Adipocyte (in vitro differentiated cells): ENCODE data around the gene HIVEP3.

Source experiments
- DNase-seq: peaks from one replicate; pipeline ENCODE4 v3.0.0-alpha.2; 2015; ENCODE audit warnings: low read depth
- H3K27me3 ChIP-seq: replicated peaks from 2 replicates; pipeline ENCODE4 v1.7.0; 2013; ENCODE audit warnings: mild to moderate bottlenecking, low read length, moderate library complexity; ENCODE audit not compliant: control insufficient read depth, insufficient read depth
- H3K36me3 ChIP-seq: 2 replicates; pipeline ENCODE4 v1.7.0; 2013; ENCODE audit warnings: low read length, mild to moderate bottlenecking, moderate library complexity; ENCODE audit not compliant: control insufficient read depth, insufficient read depth, severe bottlenecking
- H3K4me1 ChIP-seq: 2 replicates; pipeline ENCODE4 v1.7.0; 2013; ENCODE audit warnings: mild to moderate bottlenecking, low read length, moderate library complexity; ENCODE audit not compliant: control insufficient read depth, insufficient read depth
- H3K4me3 ChIP-seq: 2 replicates; pipeline ENCODE4 v1.7.0; 2013; ENCODE audit warnings: mild to moderate bottlenecking, low read length, moderate library complexity
- H3K9ac ChIP-seq: 2 replicates; pipeline ENCODE4 v1.7.0; 2013; ENCODE audit warnings: mild to moderate bottlenecking, low read length, moderate library complexity
- H3K9me3 ChIP-seq: 2 replicates; pipeline ENCODE4 v1.7.0; 2013; ENCODE audit warnings: mild to moderate bottlenecking, low read length, moderate library complexity; ENCODE audit not compliant: control insufficient read depth

Gene HIVEP3

GRCh38 chr1:41615981-41616380 is 302.7 kb downstream of the HIVEP3 start:
- H3K27me3 ChIP-seq: no peaks in the 10 kb centered on the region
- H3K36me3 ChIP-seq: no peaks in the 10 kb centered on the region
- no peak for DNase-seq
- H3K4me1 ChIP-seq: peaks cover 29% of the 10 kb centered on the region
- no peak overlapping the region for H3K9ac ChIP-seq
- no peak overlapping the region for H3K4me3 ChIP-seq
- H3K9me3 ChIP-seq: no peaks in the 10 kb centered on the region

GRCh38 chr1:41615316-41615715 is 303.4 kb downstream of the HIVEP3 start:
- Histone ChIP-seq H3K9me3 (no peaks in the 10 kb centered on the region), H3K27me3 (no peaks in the 10 kb centered on the region), H3K9ac (no peak overlapping the region), H3K4me1 (peaks cover 29% of the 10 kb centered on the region), H3K4me3 (no peak overlapping the region), H3K36me3 (no peaks in the 10 kb centered on the region)
- no peak for DNase-seq

GRCh38 chr1:41614818-41615217 is 303.9 kb downstream of the HIVEP3 start:
- Histone ChIP-seq H3K36me3 (no peaks in the 10 kb centered on the region), H3K4me3 (no peak overlapping the region), H3K9ac (no peak overlapping the region), H3K27me3 (no peaks in the 10 kb centered on the region), H3K9me3 (no peaks in the 10 kb centered on the region), H3K4me1 (peaks cover 29% of the 10 kb centered on the region)
- DNase-seq: no peak

DNA sequence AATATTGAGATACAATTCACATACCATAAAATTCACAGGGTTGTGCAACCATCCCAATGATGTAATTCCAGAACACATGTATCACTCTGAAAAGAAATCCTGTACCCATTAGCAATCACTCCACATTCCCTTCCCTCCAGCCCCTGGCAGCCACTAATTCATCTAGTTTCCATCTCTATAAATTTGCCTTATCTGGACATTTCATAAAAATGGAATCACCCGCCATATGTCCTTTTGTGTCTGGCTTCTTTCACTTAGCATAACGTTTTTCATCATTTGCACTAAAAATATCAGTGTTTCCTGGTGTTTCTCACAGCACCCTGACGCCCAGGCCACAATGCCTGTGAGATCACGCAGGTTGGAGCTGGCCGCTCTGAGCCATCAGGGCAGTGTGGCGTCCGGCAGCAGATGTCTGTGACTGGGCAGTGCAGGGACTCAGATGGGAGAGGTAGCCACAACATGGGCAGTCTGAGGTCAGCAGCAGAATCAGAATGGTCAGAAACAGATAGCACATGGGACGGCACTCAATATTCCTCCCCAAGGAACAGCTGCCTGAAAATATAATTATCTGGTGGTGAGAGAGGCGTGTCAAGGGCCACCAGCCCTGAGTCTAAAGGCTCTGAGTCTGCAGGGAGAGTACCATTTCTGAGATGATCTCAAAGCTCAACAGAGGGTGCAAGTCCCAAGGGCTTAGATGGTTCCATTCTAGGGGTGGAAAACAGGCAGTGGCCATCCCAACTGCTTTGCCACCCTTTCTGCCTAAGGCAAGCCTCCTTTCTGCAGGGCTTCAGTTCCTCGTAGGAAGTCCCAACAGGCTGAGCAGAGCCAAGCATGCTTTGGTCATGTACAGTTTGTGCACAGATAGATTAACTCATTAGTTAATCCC is 304.8 kb downstream of the HIVEP3 start:
- Histone ChIP-seq H3K9me3 (no peaks in the 10 kb centered on the region), H3K4me3 (no peak overlapping the region), H3K9ac (no peak overlapping the region), H3K36me3 (no peaks in the 10 kb centered on the region), H3K4me1 (peaks cover 28% of the 10 kb centered on the region), H3K27me3 (no peaks in the 10 kb centered on the region)
- peak; percentile 86 for DNase-seq

DNA sequence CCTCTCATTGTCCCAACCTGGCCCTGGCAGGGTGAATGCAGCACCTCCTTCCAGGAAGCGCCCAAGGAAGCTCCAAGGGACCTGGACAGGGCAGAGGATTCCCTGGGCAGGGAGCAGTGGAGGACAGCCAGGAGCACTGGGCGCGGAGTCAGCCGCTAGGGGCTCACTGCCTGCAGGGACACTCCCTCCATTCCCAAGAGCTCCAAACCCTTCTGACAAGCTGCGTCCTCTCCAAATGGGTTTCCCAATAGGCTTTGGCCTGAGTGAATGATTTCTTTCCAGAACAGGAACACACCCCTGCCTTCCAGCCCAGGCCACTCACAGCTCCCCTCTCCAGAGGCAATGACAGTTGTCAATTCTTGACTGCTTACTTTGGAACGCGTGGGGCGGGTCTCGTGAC is 305.8 kb downstream of the HIVEP3 start:
- Histone ChIP-seq H3K9ac (no peak overlapping the region), H3K4me3 (no peak overlapping the region), H3K36me3 (no peaks in the 10 kb centered on the region), H3K27me3 (no peaks in the 10 kb centered on the region), H3K4me1 (peaks cover 26% of the 10 kb centered on the region), H3K9me3 (no peaks in the 10 kb centered on the region)
- DNase-seq: no peak

- H3K4me3 ChIP-seq: no peak overlapping the region
- H3K9ac ChIP-seq: no peak overlapping the region
- no peak for DNase-seq
- no peaks in the 10 kb centered on the region for H3K27me3 ChIP-seq
- H3K9me3 ChIP-seq: no peaks in the 10 kb centered on the region
- no peaks in the 10 kb centered on the region for H3K36me3 ChIP-seq
- H3K4me1 ChIP-seq: peaks cover 23% of the 10 kb centered on the region
Measured at GRCh38 chr1:41611932-41612450, 306.7 kb downstream of the HIVEP3 start.

DNA sequence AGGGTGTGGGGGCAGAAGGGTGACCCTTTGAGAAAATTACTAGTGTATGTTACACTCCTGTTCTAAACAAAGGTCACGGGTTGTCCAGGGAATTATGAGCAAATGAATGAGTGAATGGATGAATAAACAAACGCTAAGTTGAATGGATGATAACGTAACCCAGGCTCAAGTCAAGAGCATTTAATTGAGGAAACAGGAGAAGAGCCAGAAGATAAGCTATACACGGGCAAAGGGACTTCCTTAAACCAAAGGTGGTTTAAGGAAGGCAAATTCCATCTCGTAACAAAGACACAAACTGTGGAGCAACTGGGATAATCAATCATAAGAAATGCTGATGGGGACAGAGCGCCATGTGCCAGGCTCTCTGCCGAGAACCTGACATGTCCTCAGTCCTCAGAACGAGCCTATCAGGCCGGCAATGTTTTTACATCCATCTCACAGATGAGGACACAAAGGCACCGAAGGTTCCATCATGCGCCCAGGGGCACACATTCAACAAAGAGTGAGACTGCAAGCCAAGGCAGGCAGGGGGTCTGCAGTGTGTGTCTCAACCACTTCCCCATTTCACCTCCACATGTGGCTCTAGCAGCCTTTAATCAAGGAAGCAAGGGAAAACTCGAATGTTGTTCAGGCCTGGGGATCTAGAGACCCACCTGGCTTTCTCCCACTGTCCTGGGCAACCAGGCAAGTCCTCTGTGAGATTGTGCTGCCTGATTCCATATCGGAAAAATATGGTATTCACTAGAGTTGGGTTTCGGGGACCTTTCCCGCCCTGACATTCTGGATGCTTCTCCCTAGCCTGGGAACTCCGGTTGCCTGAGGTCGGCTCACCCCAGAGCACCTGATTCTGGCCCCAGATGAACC is 307.4 kb downstream of the HIVEP3 start:
- Histone ChIP-seq H3K9me3 (no peaks in the 10 kb centered on the region), H3K27me3 (no peaks in the 10 kb centered on the region), H3K4me3 (no peak overlapping the region), H3K36me3 (no peaks in the 10 kb centered on the region), H3K9ac (no peak overlapping the region), H3K4me1 (peaks cover 23% of the 10 kb centered on the region)
- no peak for DNase-seq

- Histone ChIP-seq H3K9ac (no peak overlapping the region), H3K4me3 (no peak overlapping the region), H3K27me3 (no peaks in the 10 kb centered on the region), H3K9me3 (no peaks in the 10 kb centered on the region), H3K4me1 (peaks cover 23% of the 10 kb centered on the region), H3K36me3 (no peaks in the 10 kb centered on the region)
- DNase-seq: no peak
Measured at GRCh38 chr1:41610361-41610760, 308.4 kb downstream of the HIVEP3 start.

DNA sequence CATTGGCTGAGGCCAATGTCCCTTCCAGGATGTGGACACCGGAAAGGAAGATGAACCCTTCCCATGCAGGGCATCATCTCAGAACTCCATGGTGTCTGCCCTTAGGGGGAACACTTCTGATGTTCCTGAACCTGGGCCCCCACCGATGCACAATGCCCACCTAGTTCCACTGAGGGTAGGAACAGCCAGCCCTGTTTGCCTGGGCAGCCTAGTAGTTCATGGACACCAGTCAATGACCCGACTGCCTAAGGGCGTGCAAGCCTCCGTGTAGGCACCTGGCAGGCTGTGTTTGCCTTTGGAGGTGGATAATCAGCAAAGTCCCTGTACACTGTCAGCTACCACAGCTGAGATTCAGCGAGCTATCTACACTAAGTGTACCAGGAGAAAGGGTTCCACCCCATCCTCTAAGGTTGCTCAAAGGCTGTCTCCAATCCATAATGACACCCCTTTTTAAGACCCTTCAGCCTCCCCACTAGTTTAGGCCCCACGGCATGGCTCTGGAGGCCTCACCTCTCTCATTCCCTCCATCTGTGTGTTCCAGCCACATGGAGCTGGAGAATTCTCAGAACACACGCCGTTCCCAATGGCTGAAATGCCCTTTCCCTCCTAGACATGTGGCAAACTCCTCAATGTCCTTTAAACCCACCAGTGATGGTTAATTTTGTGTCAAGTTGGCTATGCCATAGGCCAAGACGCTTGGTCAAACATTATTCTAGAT is 309.4 kb downstream of the HIVEP3 start:
- Histone ChIP-seq H3K9me3 (no peaks in the 10 kb centered on the region), H3K9ac (no peak overlapping the region), H3K27me3 (no peaks in the 10 kb centered on the region), H3K4me3 (no peak overlapping the region), H3K4me1 (peaks cover 23% of the 10 kb centered on the region), H3K36me3 (no peaks in the 10 kb centered on the region)
- no peak for DNase-seq

DNA sequence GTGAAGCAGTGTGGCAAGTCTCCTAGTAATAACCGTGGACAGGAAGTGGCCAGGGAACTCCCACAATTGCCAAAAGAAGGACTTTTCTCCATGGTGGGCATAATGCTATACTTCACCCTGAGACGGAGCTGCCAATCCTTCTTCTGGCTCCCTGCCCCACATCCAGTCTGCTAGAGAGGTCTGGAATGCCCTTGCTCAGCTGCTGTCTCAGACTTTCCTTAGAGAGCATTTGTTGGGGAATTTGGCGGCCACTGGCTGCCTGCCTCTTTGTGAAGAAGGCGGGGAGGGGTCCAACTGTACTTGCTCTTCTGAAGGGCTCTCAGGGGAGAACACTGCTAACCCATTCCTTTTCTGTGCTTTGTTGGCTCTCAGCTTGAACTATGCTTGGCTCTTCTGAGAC is 310.5 kb downstream of the HIVEP3 start:
- H3K4me3 ChIP-seq: no peak overlapping the region
- H3K9ac ChIP-seq: no peak overlapping the region
- peak; percentile 51 for DNase-seq
- no peaks in the 10 kb centered on the region for H3K27me3 ChIP-seq
- no peaks in the 10 kb centered on the region for H3K36me3 ChIP-seq
- peaks cover 15% of the 10 kb centered on the region for H3K4me1 ChIP-seq
- H3K9me3 ChIP-seq: no peaks in the 10 kb centered on the region

GRCh38 chr1:41607808-41608207 is 310.9 kb downstream of the HIVEP3 start:
- no peak for DNase-seq
- Histone ChIP-seq H3K4me3 (no peak overlapping the region), H3K36me3 (no peaks in the 10 kb centered on the region), H3K4me1 (peaks cover 11% of the 10 kb centered on the region), H3K9ac (no peak overlapping the region), H3K9me3 (no peaks in the 10 kb centered on the region), H3K27me3 (no peaks in the 10 kb centered on the region)
